ENCODE data around the gene KIAA0753.
"Not testable (repeated sequence)": the region's sequence is repeated elsewhere in the genome, so short reads cannot be mapped to it uniquely, and the experiment has no call there.

The KIAA0753 gene

GRCh38 chr17:6667516-6667915, 27.0 kb upstream of the KIAA0753 start:
- no peak overlapping the region for H3K4me2 ChIP-seq (ENCODE audit: low read length)
- H3K27ac ChIP-seq (ENCODE audit: low read depth, low read length, poor library complexity, severe bottlenecking), result no peak overlapping the region
- no peaks in the 10 kb centered on the region for H3F3A ChIP-seq (ENCODE audit: insufficient read depth, low read length)
- H3K79me2 ChIP-seq (ENCODE audit: insufficient read depth, low read length), result no peaks in the 10 kb centered on the region
- H3K9ac ChIP-seq (ENCODE audit: low read length), result no peak overlapping the region
- 0 out of 2 replicates have a peak, but pooled peaks cover 4% of the 10 kb centered on the region for H3K36me3 ChIP-seq (ENCODE audit: insufficient read depth, low read length)
- H2AFZ ChIP-seq (ENCODE audit: low read length), result no peak overlapping the region
- H3K9me3 ChIP-seq (ENCODE audit: low read length), result no peaks in the 10 kb centered on the region
- H3K4me3 ChIP-seq (ENCODE audit: low read depth, low read length, poor library complexity, severe bottlenecking), result no peak overlapping the region
- H3K4me1 ChIP-seq (ENCODE audit: insufficient read depth, low read length, severe bottlenecking), result no peaks in the 10 kb centered on the region
- TF ChIP-seq EZH2 (IDR thresholded peaks at IDR 0.05; ENCODE audit: borderline replicate concordance, low read length) (no peak), CTCF (IDR thresholded peaks at IDR 0.05; ENCODE audit: low read length) (no peak)
- no peaks in the 10 kb centered on the region for H3K27me3 ChIP-seq (ENCODE audit: insufficient read depth, low read length)
- H4K20me1 ChIP-seq (ENCODE audit: insufficient read depth, low read length), result no peaks in the 10 kb centered on the region
- no peaks in the 10 kb centered on the region for H3K9me2 ChIP-seq (ENCODE audit: low read depth, low read length)

- no peak overlapping the region for H3K4me3 ChIP-seq (ENCODE audit: low read depth, low read length, poor library complexity, severe bottlenecking)
- no peaks in the 10 kb centered on the region for H4K20me1 ChIP-seq (ENCODE audit: insufficient read depth, low read length)
- no peaks in the 10 kb centered on the region for H3K9me2 ChIP-seq (ENCODE audit: low read depth, low read length)
- no peak overlapping the region for H2AFZ ChIP-seq (ENCODE audit: low read length)
- H3K9ac ChIP-seq (ENCODE audit: low read length), result no peak overlapping the region
- no peaks in the 10 kb centered on the region for H3K9me3 ChIP-seq (ENCODE audit: low read length)
- H3K4me1 ChIP-seq (ENCODE audit: insufficient read depth, low read length, severe bottlenecking), result peaks cover under 1% of the 10 kb centered on the region
- no peaks in the 10 kb centered on the region for H3F3A ChIP-seq (ENCODE audit: insufficient read depth, low read length)
- 0 out of 2 replicates have a peak, but pooled peaks cover 5% of the 10 kb centered on the region for H3K36me3 ChIP-seq (ENCODE audit: insufficient read depth, low read length)
- no peak overlapping the region for H3K4me2 ChIP-seq (ENCODE audit: low read length)
- no peaks in the 10 kb centered on the region for H3K79me2 ChIP-seq (ENCODE audit: insufficient read depth, low read length)
- no peak overlapping the region for H3K27ac ChIP-seq (ENCODE audit: low read depth, low read length, poor library complexity, severe bottlenecking)
- TF ChIP-seq EZH2 (IDR thresholded peaks at IDR 0.05; ENCODE audit: borderline replicate concordance, low read length), result no peak
- no peak for TF ChIP-seq CTCF (IDR thresholded peaks at IDR 0.05; ENCODE audit: low read length)
- no peaks in the 10 kb centered on the region for H3K27me3 ChIP-seq (ENCODE audit: insufficient read depth, low read length)
These were observed 26.0 kb upstream of the KIAA0753 start for GRCh38 chr17:6666557-6666956.

- Histone ChIP-seq H2AFZ (ENCODE audit: low read length) (no peak overlapping the region), H3K27ac (ENCODE audit: low read depth, low read length, poor library complexity, severe bottlenecking) (no peak overlapping the region), H3K9me3 (ENCODE audit: low read length) (no peaks in the 10 kb centered on the region), H3K4me1 (ENCODE audit: insufficient read depth, low read length, severe bottlenecking) (peaks cover 5% of the 10 kb centered on the region), H3K4me2 (ENCODE audit: low read length) (no peak overlapping the region), H4K20me1 (ENCODE audit: insufficient read depth, low read length) (no peaks in the 10 kb centered on the region), H3K36me3 (ENCODE audit: insufficient read depth, low read length) (0 out of 2 replicates have a peak, but pooled peaks cover 7% of the 10 kb centered on the region), H3K9ac (ENCODE audit: low read length) (no peak overlapping the region), H3K9me2 (ENCODE audit: low read depth, low read length) (no peaks in the 10 kb centered on the region), H3K27me3 (ENCODE audit: insufficient read depth, low read length) (no peaks in the 10 kb centered on the region), H3K79me2 (ENCODE audit: insufficient read depth, low read length) (no peaks in the 10 kb centered on the region), H3F3A (ENCODE audit: insufficient read depth, low read length) (no peaks in the 10 kb centered on the region), H3K4me3 (ENCODE audit: low read depth, low read length, poor library complexity, severe bottlenecking) (no peak overlapping the region)
- TF ChIP-seq EZH2 (IDR thresholded peaks at IDR 0.05; ENCODE audit: borderline replicate concordance, low read length), result no peak
- peak; percentile 75 for TF ChIP-seq CTCF (IDR thresholded peaks at IDR 0.05; ENCODE audit: low read length)
These were observed 25.6 kb upstream of the KIAA0753 start for GRCh38 chr17:6666077-6666521.

GRCh38 chr17:6663200-6663599, 22.7 kb upstream of the KIAA0753 start:
- not testable (repeated sequence) for H3K27me3 ChIP-seq (ENCODE audit: insufficient read depth, low read length); H3F3A ChIP-seq (ENCODE audit: insufficient read depth, low read length); H3K9me2 ChIP-seq (ENCODE audit: low read depth, low read length); H3K4me2 ChIP-seq (ENCODE audit: low read length); H3K36me3 ChIP-seq (ENCODE audit: insufficient read depth, low read length); H4K20me1 ChIP-seq (ENCODE audit: insufficient read depth, low read length); H3K79me2 ChIP-seq (ENCODE audit: insufficient read depth, low read length); H3K9ac ChIP-seq (ENCODE audit: low read length); H3K9me3 ChIP-seq (ENCODE audit: low read length); H2AFZ ChIP-seq (ENCODE audit: low read length); H3K27ac ChIP-seq (ENCODE audit: low read depth, low read length, poor library complexity, severe bottlenecking); H3K4me3 ChIP-seq (ENCODE audit: low read depth, low read length, poor library complexity, severe bottlenecking)
- H3K4me1 ChIP-seq (ENCODE audit: insufficient read depth, low read length, severe bottlenecking), result peaks cover 18% of the 10 kb centered on the region
